ENCODE results near the gene ABCG4. TPM values are rescaled to one million over a fixed set of nuclear protein-coding genes. Genes with fewer than 3 reads are reported as not detected.

ABCG4 gene
- total and polyA plus RNA-seq, 2 of the 8 experiments (the other 6 are each of a cell fraction or from before 2014, with no cell fraction given) = 1.8 to 2.3 TPM

DNA sequence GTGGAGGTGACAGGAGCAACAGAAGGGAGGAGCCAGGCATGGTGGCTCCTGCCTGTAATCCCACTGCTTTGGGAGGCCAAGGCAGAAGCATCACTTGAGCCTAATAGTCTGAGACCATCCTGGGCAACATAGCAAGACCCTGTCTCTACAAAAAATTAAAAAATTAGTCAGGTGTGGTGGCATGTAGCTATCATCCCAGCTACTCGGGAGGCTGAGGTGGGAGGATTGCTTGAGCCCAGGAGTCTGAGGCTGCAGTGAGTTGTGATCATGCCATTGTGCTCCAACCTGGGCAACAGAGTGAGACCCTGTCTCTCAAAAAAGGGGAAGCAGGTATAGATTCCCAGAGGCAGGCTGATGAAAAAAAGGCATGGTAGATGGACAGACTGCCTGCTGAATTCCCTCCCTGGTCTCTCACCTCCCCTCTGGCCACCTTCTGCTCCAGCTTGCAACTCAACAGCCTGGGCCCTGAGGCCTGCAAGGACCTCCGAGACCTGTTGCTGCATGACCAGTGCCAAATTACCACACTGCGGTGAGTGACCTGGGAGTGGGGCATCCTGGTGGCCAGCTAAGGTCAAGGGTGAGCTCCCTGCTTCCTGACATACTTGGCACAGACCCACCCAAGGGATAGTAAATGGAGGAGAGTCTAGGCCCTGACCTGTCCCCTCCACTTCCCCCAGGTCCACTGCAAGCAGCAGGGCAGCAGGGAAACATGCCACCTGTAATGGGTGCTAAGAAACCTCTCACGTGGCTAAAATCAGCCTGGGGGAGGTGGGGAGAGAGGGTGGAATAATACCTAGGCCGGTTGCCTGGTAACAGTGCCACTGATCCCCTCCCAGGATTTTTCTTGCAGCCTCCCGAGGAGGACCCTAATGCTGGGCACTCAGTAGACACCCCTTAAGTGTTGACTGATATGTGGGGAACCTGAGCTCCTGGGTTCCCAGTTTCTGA, 32.2 kb downstream of the ABCG4 start:
- Histone ChIP-seq H3K18ac (ENCODE audit: extremely low read depth, low read length) (no peak overlapping the region), H4K20me1 (replicated peaks in 1 of 2; ENCODE audit: control insufficient read depth in 1 of 2, insufficient read depth in 2 of 2, low read length in 2 of 2) (peaks cover 0 to 6% of the 10 kb centered on the region in 2 experiments), H3K9ac (replicated peaks in 1 of 4; ENCODE audit: extremely low read depth in 1 of 4, low read depth in 3 of 4, low read length in 3 of 4) (no peak overlapping the region), H3K4me2 (ENCODE audit: insufficient read depth in 1 of 2, low read depth in 2 of 2, low read length in 2 of 2) (no peak overlapping the region), H3K56ac (replicated peaks; ENCODE audit: insufficient read length, low read depth, low read length) (no peak overlapping the region), H3K27ac (ENCODE audit: low read depth, low read length) (no peak overlapping the region), H3K9me3 (ENCODE audit: insufficient read depth in 2 of 2, low read depth in 1 of 2, low read length in 1 of 2) (no peaks in the 10 kb centered on the region), H3K79me1 (ENCODE audit: low read depth, low read length) (no peaks in the 10 kb centered on the region), H4K5ac (ENCODE audit: insufficient read length, low read depth, low read length) (no peak overlapping the region), H2BK120ac (replicated peaks; ENCODE audit: low read depth, low read length) (no peak overlapping the region), H3K4me3 (ENCODE audit: extremely low read depth in 1 of 4, insufficient read depth in 2 of 4, low read depth in 3 of 4, low read length in 4 of 4) (no peak overlapping the region), H2AK5ac (ENCODE audit: low read depth, low read length) (no peak overlapping the region), H3K27me3 (replicated peaks in 1 of 4; ENCODE audit: control insufficient read depth in 3 of 4, extremely low read depth in 1 of 4, insufficient read depth in 3 of 4, low read length in 3 of 4) (no peaks in the 10 kb centered on the region), H2AFZ (ENCODE audit: low read length) (no peak overlapping the region), H3K14ac (ENCODE audit: insufficient read length) (no peak overlapping the region), H3K23me2 (ENCODE audit: low read depth, low read length) (no peaks in the 10 kb centered on the region), H2BK12ac (ENCODE audit: low read depth, low read length) (no peak overlapping the region), H3K36me3 (ENCODE audit: control insufficient read depth in 2 of 4, insufficient read depth in 4 of 4, low read length in 3 of 4) (peaks cover 0 to 3% (median 0%) of the 10 kb centered on the region in 4 experiments; a peak in 1 of 8 replicates), H2BK5ac (ENCODE audit: low read depth, low read length) (no peak overlapping the region), H2BK20ac (ENCODE audit: low read length) (no peak overlapping the region), H3K4me1 (replicated peaks in 1 of 4; ENCODE audit: control insufficient read depth in 3 of 4, insufficient read depth in 4 of 4, low read length in 3 of 4) (no peaks in the 10 kb centered on the region; a peak in 1 of 7 replicates), H4K91ac (replicated peaks; ENCODE audit: insufficient read length, low read length) (no peak overlapping the region), H4K8ac (ENCODE audit: extremely low read depth, insufficient read depth, low read length) (no peak overlapping the region), H3K23ac (ENCODE audit: insufficient read length) (no peak overlapping the region), H2BK15ac (ENCODE audit: low read length) (no peak overlapping the region), H3K4ac (replicated peaks; ENCODE audit: insufficient read length, low read depth, low read length) (no peak overlapping the region), H3K79me2 (ENCODE audit: control insufficient read depth in 1 of 2, insufficient read depth in 2 of 2, low read length in 2 of 2) (no peaks in the 10 kb centered on the region)
- no peak for TF ChIP-seq SIRT6 (IDR thresholded peaks at IDR 0.05; ENCODE audit: low read length)
- no peak for TF ChIP-seq TAF7 (optimal IDR thresholded peaks at IDR 0.05; ENCODE audit: borderline replicate concordance, low read depth, low read length)
- no peak for TF ChIP-seq NANOG (IDR thresholded peaks at IDR 0.05; ENCODE audit: insufficient read depth, low read depth, low read length, poor library complexity, severe bottlenecking)
- CTCF ChIA-PET (ENCODE audit: partially characterized antibody) = interaction anchor here (1.1 to 24.3 kb wide), 6 partner anchors 12 to 142 kb away, joined by 3 to 389 read pairs (median 6); partner anchors contain the start of gene ABCG4
- WGBS, 2 experiments (ENCODE audit: extremely low coverage in 1 of 2, insufficient coverage in 1 of 2, insufficient read length in 1 of 2, insufficient replicate concordance in 2 of 2, low coverage in 1 of 2, low lambda C conversion rate in 2 of 2, missing lambda C conversion rate in 1 of 2) = 85% methylated on average over 6 of the region's 6 CpGs; no CpG with 5 or more reads in 1 of the 2 experiments
- POLR2A ChIA-PET (ENCODE audit: partially characterized antibody) = interaction anchor here (0.6 to 2.8 kb wide), 8 partner anchors 8 to 86 kb away, joined by 3 to 11 read pairs (median 4); partner anchors contain the start of gene NLRX1
- no peak for DNase-seq (ENCODE audit: low read depth in 1 of 2, low spot score in 2 of 2)
- no peak for FAIRE-seq

All from H1 (cell line).